Caco-2 (cell line): ENCODE measurements around the gene SLC34A3. TPM values are rescaled to one million over a fixed set of nuclear protein-coding genes. Genes with fewer than 3 reads are reported as not detected.

Source experiments
- BruUV-seq: library from RNA; stranded (reverse); fragments of 400-500 nt; replicated peaks from 2 replicates; lab custom pipeline; 2021; lab: Mats Ljungman, UMichigan
- CTCF ChIA-PET: fragments of 300-600 bp; sonication (Branson Sonifier 250); formaldehyde crosslinking; loops from one replicate; lab custom pipeline; 2022; ENCODE audit warnings: antibody characterized with exemption; lab: Charles Lee
- POLR2A ChIA-PET: fragments of 300-600 bp; sonication (Branson Sonifier 250); formaldehyde crosslinking; loops from one replicate; lab custom pipeline; 2022; ENCODE audit warnings: antibody characterized with exemption; lab: Charles Lee
- DNase-seq, 2 experiments: peaks; one replicate each; pipeline versions ENCODE4 v3.0.0 to v3.0.0-alpha.2; 2020 to 2022
- H3K27me3 ChIP-seq: replicated peaks from 2 replicates; pipeline ENCODE4 v1.6.0; 2011; ENCODE audit warnings: low read length; ENCODE audit not compliant: control insufficient read depth, insufficient read depth
- H3K36me3 ChIP-seq: 2 replicates; pipeline ENCODE4 v1.5.1; 2011; ENCODE audit warnings: low read length; ENCODE audit not compliant: control insufficient read depth, insufficient read depth
- H3K4me1 ChIP-seq: fragments of 250-450 bp; sonication (Bioruptor Pico); 2 replicates; pipeline ENCODE4 v1.5.1; 2020; ENCODE audit warnings: mild to moderate bottlenecking
- H3K4me3 ChIP-seq: 2 replicates; pipeline ENCODE4 v1.5.1; 2011; ENCODE audit warnings: low read depth, mild to moderate bottlenecking, control low read depth, low read length
- H3K9me3 ChIP-seq: fragments of 250-450 bp; sonication (Bioruptor Pico); 2 replicates; pipeline ENCODE4 v1.5.1; 2020; ENCODE audit warnings: mild to moderate bottlenecking, moderate library complexity
- H3K27ac Mint-ChIP-seq: one replicate; pipeline ENCODE4 v1.8.0; 2022; ENCODE audit warnings: mixed read lengths; ENCODE audit not compliant: unreplicated experiment
- H3K27me3 Mint-ChIP-seq: one replicate; pipeline ENCODE4 v1.8.0; 2022; ENCODE audit warnings: mixed read lengths; ENCODE audit not compliant: insufficient read depth, unreplicated experiment
- H3K36me3 Mint-ChIP-seq: one replicate; pipeline ENCODE4 v1.8.0; 2022; ENCODE audit warnings: mild to moderate bottlenecking, mixed read lengths; ENCODE audit not compliant: insufficient read depth, unreplicated experiment
- H3K4me1 Mint-ChIP-seq: one replicate; pipeline ENCODE4 v1.8.0; 2022; ENCODE audit warnings: low read depth, mixed read lengths; ENCODE audit not compliant: unreplicated experiment
- H3K4me3 Mint-ChIP-seq: one replicate; pipeline ENCODE4 v1.8.0; 2022; ENCODE audit warnings: mild to moderate bottlenecking, moderate library complexity, mixed read lengths; ENCODE audit not compliant: unreplicated experiment
- H3K9me3 Mint-ChIP-seq: one replicate; pipeline ENCODE4 v1.8.0; 2022; ENCODE audit warnings: mixed read lengths; ENCODE audit not compliant: unreplicated experiment
- CTCF ChIP-seq, 2 experiments: fragments of 200-600 bp in 1 of 2; IDR thresholded peaks; 1 replicate in 1 of 2; 2 replicates in 1 of 2; pipeline versions ENCODE4 v1.5.1 to v1.8.0; 2011 to 2022; ENCODE audit warnings: antibody characterized with exemption in 1 of 2, control low read depth in 1 of 2, inconsistent platforms in 1 of 2, low read depth in 1 of 2, low read length in 1 of 2, mild to moderate bottlenecking in 1 of 2, moderate library complexity in 1 of 2; ENCODE audit not compliant: insufficient read depth in 1 of 2, severe bottlenecking in 1 of 2, unreplicated experiment in 1 of 2
- intact Hi-C: fragments of 100-400 bp; cut with micrococcal nuclease; formaldehyde crosslinking; loops from one replicate; pipeline ENCODE4 v1.10.0; 2022; ENCODE audit not compliant: unreplicated experiment
- total RNA-seq: library from RNA; stranded (reverse); gene quantifications from 2 replicates; pipeline ENCODE4 v1.2.3, GENCODE V29; 2022

Gene SLC34A3
- total RNA-seq, 1 experiment from 2014 or later = not detected

- CTCF ChIA-PET = no interaction called here
- H3K27me3 Mint-ChIP-seq = no peaks in the 10 kb centered on the region
- H3K36me3 ChIP-seq = no peaks in the 10 kb centered on the region
- H3K4me1 ChIP-seq = peaks cover 25% of the 10 kb centered on the region
- TSS peak; percentile 8 for BruUV-seq
- H3K36me3 Mint-ChIP-seq = peaks cover 27% of the 10 kb centered on the region
- no peaks in the 10 kb centered on the region for H3K9me3 ChIP-seq
- H3K27me3 ChIP-seq = no peaks in the 10 kb centered on the region
- DNase-seq = peak; percentile 83 to 88
- H3K4me3 ChIP-seq = peak overlapping the region; percentile 23
- H3K4me1 Mint-ChIP-seq = peaks cover 6% of the 10 kb centered on the region
- POLR2A ChIA-PET = interaction anchor here (0.6 to 0.8 kb wide), 2 partner anchors 12 to 23 kb away, joined by 3 read pairs; partner anchors contain the start of genes NDOR1, TMEM203 and TUBB4B
- peak overlapping the region; percentile 66 for H3K4me3 Mint-ChIP-seq
- intact Hi-C loops = no loop called here
- H3K9me3 Mint-ChIP-seq = no peaks in the 10 kb centered on the region
- TF ChIP-seq CTCF (IDR thresholded peaks at IDR 0.05; ENCODE audit: insufficient read depth in 1 of 2, low read depth in 1 of 2, low read length in 1 of 2, severe bottlenecking in 1 of 2, unreplicated experiment in 1 of 2) = no peak
- peak overlapping the region; percentile 71 for H3K27ac Mint-ChIP-seq
Measured at GRCh38 chr9:137217276-137218211, 13.2 kb upstream of the SLC34A3 start.

DNA sequence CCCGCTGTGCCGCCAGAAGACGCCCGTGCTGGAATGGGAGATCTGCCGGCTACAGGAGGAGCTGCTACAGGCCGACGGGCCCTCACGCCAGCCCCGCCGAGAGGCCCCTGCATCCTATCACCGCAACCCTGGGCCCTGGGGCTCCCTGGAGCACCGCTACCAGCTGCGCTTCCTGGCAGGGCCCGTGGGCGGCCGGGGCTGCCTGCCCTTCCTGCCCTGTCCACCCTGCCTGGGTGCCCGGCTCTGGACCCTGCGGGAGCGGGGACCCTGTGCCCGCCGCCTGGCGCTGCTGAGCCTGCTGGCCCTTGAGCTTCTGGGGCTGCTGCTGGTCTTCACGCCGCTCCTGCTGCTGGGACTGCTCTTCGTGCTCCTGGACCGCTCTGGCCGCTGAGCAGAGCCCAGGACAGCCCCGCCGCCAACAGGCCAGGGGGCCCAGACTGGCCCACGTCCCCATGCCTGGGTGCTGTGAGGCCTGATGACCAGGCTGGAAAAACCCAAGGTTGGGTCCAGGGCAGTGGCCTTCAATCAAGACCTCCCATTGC, 12.4 kb upstream of the SLC34A3 start:
- ChIA-PET CTCF (interaction anchor here (0.8 kb wide), 2 partner anchors 18 to 189 kb away, joined by 3 to 8 read pairs; no protein-coding TSS in a partner anchor), POLR2A (interaction anchor here (0.5 to 0.6 kb wide), 2 partner anchors 13 to 28 kb away, joined by 3 to 5 read pairs; partner anchors contain the start of genes NDOR1 and TMEM203)
- peak overlapping the region; percentile 31 for H3K4me3 Mint-ChIP-seq
- H3K27me3 ChIP-seq = no peaks in the 10 kb centered on the region
- peaks cover 33% of the 10 kb centered on the region for H3K36me3 Mint-ChIP-seq
- no peak overlapping the region for H3K27ac Mint-ChIP-seq
- no peak for DNase-seq
- TF ChIP-seq CTCF (IDR thresholded peaks at IDR 0.05; ENCODE audit: insufficient read depth in 1 of 2, low read depth in 1 of 2, low read length in 1 of 2, severe bottlenecking in 1 of 2, unreplicated experiment in 1 of 2) = no peak
- no peaks in the 10 kb centered on the region for H3K36me3 ChIP-seq
- peaks cover 25% of the 10 kb centered on the region for H3K4me1 ChIP-seq
- H3K4me3 ChIP-seq = no peak overlapping the region
- peaks cover 6% of the 10 kb centered on the region for H3K4me1 Mint-ChIP-seq
- H3K9me3 ChIP-seq = no peaks in the 10 kb centered on the region
- BruUV-seq = no TSS peak
- intact Hi-C loops = no loop called here
- no peaks in the 10 kb centered on the region for H3K27me3 Mint-ChIP-seq
- no peaks in the 10 kb centered on the region for H3K9me3 Mint-ChIP-seq

GRCh38 chr9:137218754-137219271, 11.9 kb upstream of the SLC34A3 start:
- H3K27ac Mint-ChIP-seq = no peak overlapping the region

More at GRCh38 chr9:137218754-137219271, 11.9 kb upstream of the SLC34A3 start:
- ChIA-PET CTCF (interaction anchor here (0.8 to 0.9 kb wide), 3 partner anchors 18 to 189 kb away, joined by 3 to 8 read pairs (median 3); partner anchors contain the start of gene SSNA1), POLR2A (interaction anchor here (0.5 kb wide), 1 partner anchor 28 kb away, joined by 5 read pairs; no protein-coding TSS in a partner anchor)
- H3K4me1 Mint-ChIP-seq = peaks cover 6% of the 10 kb centered on the region
- intact Hi-C loops = loop anchor here (1.0 kb wide), 1 partner anchor 19 kb away; the partner anchor contains the start of gene TPRN
- H3K27me3 Mint-ChIP-seq = no peaks in the 10 kb centered on the region
- H3K4me3 Mint-ChIP-seq = peak overlapping the region; percentile 31
- peaks cover 38% of the 10 kb centered on the region for H3K36me3 Mint-ChIP-seq
- TF ChIP-seq CTCF (IDR thresholded peaks at IDR 0.05; ENCODE audit: insufficient read depth in 1 of 2, low read depth in 1 of 2, low read length in 1 of 2, severe bottlenecking in 1 of 2, unreplicated experiment in 1 of 2) = no peak
- DNase-seq = peak; percentile 76 to 81
- BruUV-seq = no TSS peak
- no peaks in the 10 kb centered on the region for H3K9me3 ChIP-seq
- H3K36me3 ChIP-seq = no peaks in the 10 kb centered on the region
- H3K9me3 Mint-ChIP-seq = no peaks in the 10 kb centered on the region
- peaks cover 25% of the 10 kb centered on the region for H3K4me1 ChIP-seq
- H3K27me3 ChIP-seq = no peaks in the 10 kb centered on the region
- no peak overlapping the region for H3K4me3 ChIP-seq
